Osteoblast (primary cell): ENCODE measurements around the gene VASH1. TPM values are rescaled to one million over a fixed set of nuclear protein-coding genes. Genes with fewer than 3 reads are reported as not detected.

ENCODE experiments used
- DNase-seq: peaks from one replicate; pipeline ENCODE4 v3.0.0; 2011; ENCODE audit warnings: low spot score, mixed read lengths; ENCODE audit not compliant: insufficient read length; ENCODE audit errors: missing footprints
- H2AFZ ChIP-seq: 2 replicates; pipeline ENCODE4 v1.6.0; 2011; ENCODE audit warnings: mild to moderate bottlenecking, low read length
- H3K27ac ChIP-seq: 2 replicates; pipeline ENCODE4 v1.5.1; 2011; ENCODE audit warnings: mild to moderate bottlenecking, low read depth, low read length, moderate library complexity
- H3K27me3 ChIP-seq: 2 replicates; pipeline ENCODE4 v1.6.0; 2012; ENCODE audit warnings: mild to moderate bottlenecking, control low read depth, inconsistent platforms, low read length, moderate library complexity; ENCODE audit not compliant: insufficient read depth
- H3K36me3 ChIP-seq: 2 replicates; pipeline ENCODE4 v1.5.1; 2011; ENCODE audit warnings: mild to moderate bottlenecking, low read length, control low read depth, moderate library complexity; ENCODE audit not compliant: insufficient read depth
- H3K4me1 ChIP-seq: 2 replicates; pipeline ENCODE4 v1.5.1; 2011; ENCODE audit warnings: mild to moderate bottlenecking, low read length, control low read depth, moderate library complexity; ENCODE audit not compliant: insufficient read depth
- H3K4me2 ChIP-seq: 2 replicates; pipeline ENCODE4 v1.6.0; 2011; ENCODE audit warnings: mild to moderate bottlenecking, low read length; ENCODE audit not compliant: insufficient read depth
- H3K4me3 ChIP-seq: fragments of 200-600 bp; sonication (generic); 3 replicates; pipeline ENCODE4 v1.5.1; 2012; ENCODE audit warnings: mild to moderate bottlenecking, low read length, inconsistent platforms; ENCODE audit not compliant: insufficient read depth
- H3K79me2 ChIP-seq: 2 replicates; pipeline ENCODE4 v1.6.0; 2012; ENCODE audit warnings: mild to moderate bottlenecking, low read length, control low read depth, inconsistent platforms; ENCODE audit not compliant: insufficient read depth
- H3K9me3 ChIP-seq: 2 replicates; pipeline ENCODE4 v1.5.1; 2011; ENCODE audit warnings: low read depth, low read length, control low read depth
- H4K20me1 ChIP-seq: 2 replicates; pipeline ENCODE4 v1.6.0; 2012; ENCODE audit warnings: mild to moderate bottlenecking, low read length, control low read depth; ENCODE audit not compliant: insufficient read depth
- CTCF ChIP-seq: IDR thresholded peaks from 2 replicates; pipeline ENCODE4 v1.5.1; 2011; ENCODE audit warnings: mild to moderate bottlenecking, low read depth, low read length, moderate library complexity; ENCODE audit errors: extremely low read depth
- total RNA-seq: library from RNA; depleted of rRNA; stranded (reverse); fragments of >200 nt; gene quantifications from 2 replicates; pipeline ENCODE4 v1.2.3, GENCODE V29; 2012

Gene VASH1
- total RNA-seq, 1 donor = 4.0 TPM

- H3K27ac ChIP-seq = no peak overlapping the region
- no peaks in the 10 kb centered on the region for H3K9me3 ChIP-seq
- no peaks in the 10 kb centered on the region for H3K36me3 ChIP-seq
- H3K79me2 ChIP-seq = no peaks in the 10 kb centered on the region
- H3K27me3 ChIP-seq = no peaks in the 10 kb centered on the region
- no peaks in the 10 kb centered on the region for H4K20me1 ChIP-seq
- H3K4me3 ChIP-seq = no peak overlapping the region
- no peak overlapping the region for H3K4me2 ChIP-seq
- DNase-seq = peak; percentile 63
- H2AFZ ChIP-seq = no peak overlapping the region
- no peak for TF ChIP-seq CTCF
- H3K4me1 ChIP-seq = peaks cover 18% of the 10 kb centered on the region
Measured at GRCh38 chr14:76771437-76771980, 10.2 kb downstream of the VASH1 start.

DNA sequence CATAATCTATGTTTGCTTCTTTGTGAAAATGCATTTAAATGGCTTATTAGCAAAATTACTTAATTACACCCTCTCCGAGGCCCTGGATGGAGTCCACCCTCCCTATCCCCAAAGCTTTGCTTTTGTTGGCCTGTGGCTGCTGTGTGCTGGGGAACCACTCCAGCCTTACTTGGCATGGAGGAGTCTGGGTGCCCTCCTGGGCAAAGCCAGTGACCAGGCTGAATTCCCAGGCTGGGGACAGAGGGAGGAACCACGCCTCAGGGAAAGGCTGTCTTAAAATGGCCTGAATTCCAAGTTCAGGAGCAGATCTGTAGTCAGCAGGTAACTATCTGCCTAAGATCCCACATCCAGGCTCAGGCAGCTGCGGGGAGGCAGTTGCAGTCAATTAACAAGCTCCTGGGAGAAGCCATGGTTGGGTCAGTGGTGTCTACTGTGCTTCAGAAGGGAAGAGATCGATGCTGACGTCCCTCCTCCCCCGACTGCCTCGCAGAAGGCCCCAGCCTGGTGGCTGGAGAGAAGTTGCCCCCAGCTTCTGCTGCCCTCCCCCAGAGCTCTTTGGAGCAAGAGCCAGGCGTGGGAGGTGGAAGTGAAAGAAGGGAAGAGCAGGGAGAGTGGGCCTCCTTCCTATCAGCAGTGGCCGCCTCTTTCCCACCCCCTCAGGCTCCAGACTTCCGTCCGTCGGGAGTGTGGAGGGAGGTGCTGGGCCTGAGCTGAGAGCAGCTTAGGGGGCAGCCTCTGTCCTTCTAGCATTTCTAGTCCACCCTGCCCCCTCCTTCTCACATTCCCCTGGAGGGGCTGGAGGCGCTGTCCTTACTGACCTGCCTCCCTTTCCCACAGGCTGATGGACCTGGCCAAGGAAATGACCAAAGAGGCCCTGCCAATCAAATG is 11.3 kb downstream of the VASH1 start:
- H2AFZ ChIP-seq = peak overlapping the region; percentile 84
- peaks cover 18% of the 10 kb centered on the region for H3K4me1 ChIP-seq
- H3K36me3 ChIP-seq = no peaks in the 10 kb centered on the region
- no peaks in the 10 kb centered on the region for H4K20me1 ChIP-seq
- H3K79me2 ChIP-seq = no peaks in the 10 kb centered on the region
- peak overlapping the region; percentile 21 for H3K4me3 ChIP-seq
- peak; percentile 93 for DNase-seq
- peak overlapping the region; percentile 67 for H3K4me2 ChIP-seq
- H3K27ac ChIP-seq = peak overlapping the region; percentile 54
- no peak for TF ChIP-seq CTCF
- H3K27me3 ChIP-seq = no peaks in the 10 kb centered on the region
- no peaks in the 10 kb centered on the region for H3K9me3 ChIP-seq

DNA sequence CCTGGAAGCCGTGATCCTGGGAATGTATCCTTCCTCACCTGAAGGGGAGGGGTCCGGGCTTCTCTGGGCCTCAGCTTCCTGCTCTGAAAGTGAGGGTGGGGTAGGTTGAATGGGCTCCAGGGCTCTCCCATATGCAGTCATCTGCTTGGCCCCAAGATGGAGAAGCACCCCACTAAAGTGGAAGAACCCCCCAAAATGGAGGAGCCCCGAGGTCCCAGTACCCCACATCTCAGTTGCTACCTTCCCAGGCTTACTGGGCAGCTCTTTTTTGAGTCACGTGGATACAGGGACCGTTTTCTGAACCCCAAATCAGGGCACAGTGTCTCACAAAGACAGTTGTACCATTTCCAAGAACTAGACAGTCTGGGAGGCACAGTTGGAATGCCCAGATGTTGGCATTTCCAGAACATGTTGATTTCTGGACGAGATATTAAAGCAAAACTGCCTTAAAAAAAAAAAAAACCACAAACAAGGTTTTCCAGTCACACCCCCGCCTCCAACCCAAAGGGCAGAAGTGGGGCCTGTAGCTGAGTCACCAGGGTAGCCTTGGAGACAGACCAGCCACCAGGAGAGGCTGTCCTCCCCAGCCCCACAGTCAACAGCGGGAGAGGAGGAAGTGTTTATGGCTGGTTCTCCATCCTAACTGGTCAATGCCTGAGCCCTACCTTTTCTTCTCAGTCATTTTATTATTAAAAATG is 12.1 kb downstream of the VASH1 start:
- Histone ChIP-seq H3K27me3 (no peaks in the 10 kb centered on the region), H3K4me3 (peak overlapping the region; percentile 21), H3K9me3 (no peaks in the 10 kb centered on the region), H2AFZ (peak overlapping the region; percentile 84), H3K4me1 (peaks cover 18% of the 10 kb centered on the region), H3K27ac (peak overlapping the region; percentile 54), H3K36me3 (no peaks in the 10 kb centered on the region), H4K20me1 (no peaks in the 10 kb centered on the region), H3K4me2 (peak overlapping the region; percentile 67), H3K79me2 (no peaks in the 10 kb centered on the region)
- peak; percentile 98 for DNase-seq
- no peak for TF ChIP-seq CTCF
